AG04449 (cell line): ENCODE measurements around the gene C6orf15.

Source experiments
- CTCF ChIA-PET: fragments of 350-600 bp; formaldehyde crosslinking; extraction: SDS; loops from one replicate; lab custom pipeline; 2021; ENCODE audit warnings: antibody characterized with exemption; lab: Yijun Ruan, JAX
- POLR2A ChIA-PET: fragments of 400-600, 350-600 bp; formaldehyde crosslinking; extraction: SDS; loops from one replicate; lab custom pipeline; 2020; ENCODE audit warnings: antibody characterized with exemption, inconsistent platforms; lab: Yijun Ruan, JAX
- DNase-seq: peaks from one replicate; pipeline ENCODE4 v3.0.0-alpha.2; 2010; ENCODE audit warnings: low read depth, low spot score
- H3K4me3 ChIP-seq: 2 replicates; pipeline ENCODE4 v1.5.1; 2011; ENCODE audit warnings: low read depth, mild to moderate bottlenecking, control low read depth, low read length
- CTCF ChIP-seq: IDR thresholded peaks from one replicate; pipeline ENCODE4 v1.5.1; 2011; ENCODE audit warnings: mild to moderate bottlenecking, moderate library complexity, low read length, control low read depth, inconsistent platforms; ENCODE audit not compliant: insufficient read depth; ENCODE audit errors: missing control alignments

The C6orf15 gene

GRCh38 chr6:31112478-31112877 lies at the start of gene C6orf15:
Gene C6orf15 (minus strand): TSS chr6:31112575. CDS start chr6:31112555, 20 bp downstream.
- DNase-seq, result no peak
- ChIA-PET CTCF (interaction anchor here (1.4 to 11.8 kb wide), 6 partner anchors 10 to 43 kb away, joined by 3 to 162 read pairs (median 12); no protein-coding TSS in a partner anchor), POLR2A (no interaction called here)

DNA sequence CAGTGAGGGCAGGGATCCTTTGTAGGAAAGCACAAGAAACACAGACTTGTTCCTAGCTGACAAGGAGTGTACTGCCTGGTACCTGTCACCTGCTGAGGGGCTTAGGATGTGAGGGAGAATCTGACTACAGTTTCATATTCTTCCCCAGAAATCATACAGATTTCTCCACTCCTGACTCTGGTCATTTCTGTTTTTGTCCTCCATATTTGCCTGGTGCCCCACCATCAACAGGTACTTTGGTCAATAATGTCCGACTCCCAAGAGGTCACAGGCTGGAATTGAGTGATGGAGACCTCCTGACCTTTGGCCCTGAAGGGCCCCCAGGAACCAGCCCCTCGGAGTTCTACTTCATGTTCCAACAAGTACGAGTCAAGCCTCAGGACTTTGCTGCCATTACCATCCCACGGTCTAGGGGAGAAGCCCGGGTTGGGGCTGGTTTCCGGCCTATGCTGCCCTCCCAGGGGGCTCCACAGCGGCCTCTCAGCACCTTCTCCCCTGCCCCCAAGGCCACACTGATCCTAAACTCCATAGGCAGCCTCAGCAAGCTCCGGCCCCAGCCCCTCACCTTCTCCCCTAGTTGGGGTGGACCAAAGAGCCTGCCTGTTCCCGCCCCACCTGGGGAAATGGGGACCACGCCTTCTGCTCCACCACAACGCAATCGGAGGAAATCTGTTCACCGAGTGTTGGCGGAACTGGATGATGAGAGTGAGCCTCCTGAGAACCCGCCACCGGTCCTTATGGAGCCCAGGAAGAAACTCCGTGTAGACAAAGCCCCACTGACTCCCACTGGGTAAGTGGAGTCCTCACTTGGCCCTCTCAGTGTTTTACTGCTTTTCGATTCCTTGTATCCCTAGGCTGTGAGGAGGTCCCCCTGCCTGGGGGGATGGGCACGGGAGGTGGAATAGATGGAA lies 49.1 kb upstream of the C6orf15 start:
- no peak for DNase-seq
- CTCF ChIA-PET, result interaction anchor here (1.6 kb wide), 1 partner anchor 14 kb away, joined by 6 read pairs; no protein-coding TSS in a partner anchor
- no peak overlapping the region for H3K4me3 ChIP-seq
- POLR2A ChIA-PET, result no interaction called here
- TF ChIP-seq CTCF, result no peak

More at GRCh38 chr6:31112478-31112877, at the start of gene C6orf15:
- no peak within 1 kb of the TSS for H3K4me3 ChIP-seq
- no peak for TF ChIP-seq CTCF

DNA sequence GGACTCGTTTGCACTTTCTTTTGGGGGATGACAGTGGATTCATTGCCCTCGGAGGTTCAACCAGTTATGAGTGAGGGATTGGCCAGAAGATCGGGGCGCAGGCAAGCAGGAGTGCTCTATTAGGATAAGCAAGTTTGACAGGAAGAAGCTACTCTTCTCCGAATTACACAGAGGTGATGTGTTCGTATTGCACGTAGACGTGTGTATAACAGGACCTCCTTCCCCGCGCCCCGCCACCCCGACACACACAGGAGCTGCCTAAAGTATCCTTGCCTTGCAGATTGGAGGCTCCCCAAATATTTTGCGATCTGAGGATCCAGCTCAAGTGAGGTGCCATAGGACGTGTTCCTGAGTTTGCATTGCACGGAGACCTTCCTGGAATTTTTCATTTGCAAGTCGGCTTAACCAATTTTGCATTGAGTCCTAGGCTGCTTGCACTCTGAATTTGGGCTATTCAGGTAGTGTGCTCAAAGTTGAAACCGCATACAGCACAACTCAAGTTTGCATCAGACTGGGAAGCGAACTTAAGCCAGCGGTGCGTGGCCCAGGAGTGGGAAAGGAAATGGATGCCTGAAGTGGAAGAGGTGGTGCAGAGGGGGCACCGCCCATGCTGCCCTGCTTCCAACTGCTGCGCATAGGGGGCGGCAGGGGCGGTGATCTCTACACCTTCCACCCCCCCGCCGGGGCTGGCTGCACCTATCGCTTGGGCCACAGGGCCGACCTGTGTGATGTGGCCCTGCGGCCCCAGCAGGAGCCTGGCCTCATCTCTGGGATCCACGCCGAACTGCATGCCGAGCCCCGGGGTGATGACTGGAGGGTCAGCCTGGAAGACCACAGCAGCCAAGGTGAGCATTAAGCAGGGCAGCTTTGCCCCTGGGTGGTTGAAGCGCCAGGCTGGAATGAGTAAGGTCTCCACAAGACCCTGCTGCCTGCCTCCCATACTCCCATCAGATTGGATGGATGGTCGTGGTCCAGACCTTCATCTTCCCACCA lies 46.8 kb upstream of the C6orf15 start:
- CTCF ChIA-PET, result interaction anchor here (0.9 to 4.2 kb wide), 13 partner anchors 9 to 243 kb away, joined by 3 to 24 read pairs (median 5); partner anchors contain the start of gene PSORS1C2
- no peak for DNase-seq
- TF ChIP-seq CTCF, result peak; percentile 14
- POLR2A ChIA-PET, result interaction anchor here (0.7 to 2.2 kb wide), 5 partner anchors 10 to 34 kb away, joined by 3 to 8 read pairs (median 4); no protein-coding TSS in a partner anchor
- peak overlapping the region; percentile 78 for H3K4me3 ChIP-seq

DNA sequence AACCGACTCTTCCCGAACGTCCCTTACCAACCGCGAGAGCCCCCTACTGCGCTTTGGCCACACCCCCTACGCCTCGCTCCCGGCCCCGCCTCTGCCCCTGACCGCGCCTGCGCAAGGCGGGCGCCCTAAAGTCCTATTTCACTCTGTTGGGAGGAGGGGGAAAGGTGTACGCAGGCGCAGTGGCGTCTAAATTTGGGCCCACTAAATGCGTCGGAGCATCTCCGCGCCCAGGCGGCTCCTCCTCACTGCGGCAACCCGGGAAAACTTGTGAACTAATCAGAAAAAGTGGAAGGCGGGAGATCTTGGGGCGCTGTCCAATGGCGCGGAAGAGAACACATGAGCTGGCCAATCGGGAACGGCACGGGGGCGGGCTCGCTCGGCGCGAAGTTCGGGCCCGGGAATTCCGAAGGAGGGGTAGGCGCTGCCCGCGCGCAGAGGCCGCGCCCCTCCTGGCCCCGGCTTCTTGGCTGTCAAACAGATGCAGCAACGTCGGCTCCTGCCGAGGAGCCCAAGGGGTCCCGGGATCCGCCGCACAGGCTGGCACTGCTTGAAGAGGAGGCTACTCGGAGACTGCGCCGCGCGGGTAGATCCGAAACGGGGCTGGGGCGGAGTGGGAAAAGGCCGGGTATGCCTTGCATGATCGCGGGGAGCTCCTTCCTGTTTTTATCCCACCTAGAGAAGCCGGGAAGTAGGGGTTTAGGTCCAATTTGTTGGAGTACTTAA lies 45.9 kb upstream of the C6orf15 start, which contains the start of gene TCF19:
TSS of gene TCF19 (plus strand) at position 450 of the 723 bp plus-strand sequence. CDS start 881 bp downstream, outside the sequence.
- CTCF ChIA-PET, result interaction anchor here (0.9 to 4.2 kb wide), 13 partner anchors 9 to 244 kb away, joined by 3 to 24 read pairs (median 5); partner anchors contain the start of gene PSORS1C2
- POLR2A ChIA-PET, result interaction anchor here (0.7 to 2.2 kb wide), 6 partner anchors 11 to 151 kb away, joined by 3 to 8 read pairs (median 4); no protein-coding TSS in a partner anchor
- peak; percentile 91 for DNase-seq
- peak within 1 kb of the TSS; percentile 84 for H3K4me3 ChIP-seq
- TF ChIP-seq CTCF, result no peak

DNA sequence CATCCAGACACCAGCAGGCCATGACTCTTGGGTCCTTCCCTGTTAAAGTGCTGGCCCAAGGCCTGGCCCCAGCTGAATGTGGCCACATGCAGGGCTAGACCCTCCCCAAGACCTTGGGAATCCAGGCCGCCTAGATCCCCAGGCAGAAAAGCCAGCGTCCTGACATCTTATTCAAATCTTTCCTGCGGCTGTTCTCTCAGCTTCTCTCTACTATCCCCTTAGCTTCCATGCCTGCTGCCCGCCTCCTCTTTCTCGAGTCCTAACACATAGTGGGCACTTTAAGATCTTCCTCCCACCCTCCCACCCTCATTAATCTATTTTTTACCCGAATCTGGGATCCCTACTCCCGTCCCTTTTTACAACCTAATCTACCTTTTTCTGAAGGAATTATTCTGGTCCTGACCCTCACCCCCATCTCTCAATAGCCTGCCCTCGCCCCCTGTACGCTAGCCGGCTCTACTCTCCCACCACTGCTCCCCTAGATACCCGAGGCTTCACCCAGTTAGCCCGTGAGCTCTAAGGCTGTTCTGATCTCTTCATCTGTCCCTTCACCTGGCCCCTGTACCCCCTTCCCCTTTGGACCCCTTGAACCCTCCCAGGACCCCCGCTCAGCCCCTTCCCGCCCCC lies 45.3 kb upstream of the C6orf15 start, which contains the start of gene CCHCR1:
TSS of gene CCHCR1 (minus strand) at position 290 of the 627 bp plus-strand sequence. CDS start at position 88, 202 bp downstream.
- CTCF ChIA-PET, result interaction anchor here (0.7 to 4.2 kb wide), 8 partner anchors 12 to 70 kb away, joined by 3 to 24 read pairs (median 8); partner anchors contain the start of gene PSORS1C2
- POLR2A ChIA-PET, result interaction anchor here (0.7 to 2.2 kb wide), 4 partner anchors 12 to 150 kb away, joined by 3 to 8 read pairs (median 4); no protein-coding TSS in a partner anchor
- H3K4me3 ChIP-seq, result peak within 1 kb of the TSS; percentile 84
- no peak for TF ChIP-seq CTCF
- DNase-seq, result no peak
